ENCODE measurements around the gene PGBD4. TPM values are rescaled to one million over a fixed set of nuclear protein-coding genes. Genes with fewer than 3 reads are reported as not detected.
"Not testable (repeated sequence)": the region's sequence is repeated elsewhere in the genome, so short reads cannot be mapped to it uniquely, and the experiment has no call there.

Gene PGBD4
- total and polyA plus RNA-seq, 5 donors, result 1.5 to 2.9 (median 2.5) TPM

DNA sequence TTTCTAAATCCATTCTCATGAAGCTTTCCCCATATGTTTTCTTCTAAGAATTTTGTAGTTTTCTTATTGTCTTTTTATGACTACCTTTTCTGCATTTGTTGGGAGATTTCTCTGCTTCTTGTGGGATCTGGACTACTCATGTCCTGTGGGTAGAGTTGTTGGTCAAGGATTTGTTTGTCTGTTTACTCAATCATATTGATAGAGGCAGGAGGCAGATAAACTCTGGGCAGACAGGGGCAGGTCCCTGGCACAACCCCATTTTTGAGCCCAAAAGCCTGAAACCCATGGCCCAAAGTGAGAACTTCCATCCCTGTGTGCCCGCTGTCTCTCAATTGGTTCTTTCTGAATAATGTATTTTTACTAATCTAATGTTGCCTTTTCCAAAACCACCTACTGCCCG is 12.3 kb downstream of the PGBD4 start:
- Histone ChIP-seq H3K4me1 (ENCODE audit: control insufficient read depth, insufficient read depth, low read length) (no peaks in the 10 kb centered on the region), H3K27ac (ENCODE audit: low read length) (no peak overlapping the region), H3K27me3 (ENCODE audit: control insufficient read depth, insufficient read depth) (no peaks in the 10 kb centered on the region), H3K9me3 (ENCODE audit: control insufficient read depth, low read length) (no peaks in the 10 kb centered on the region), H3K4me3 (ENCODE audit: low read length) (no peak overlapping the region)
- no peak for ATAC-seq
- 48% methylated on average over 2 of the region's 2 CpGs for WGBS
- intact Hi-C loops (cut with DNase I), result no loop called here
- DNase-seq, result no peak

DNA sequence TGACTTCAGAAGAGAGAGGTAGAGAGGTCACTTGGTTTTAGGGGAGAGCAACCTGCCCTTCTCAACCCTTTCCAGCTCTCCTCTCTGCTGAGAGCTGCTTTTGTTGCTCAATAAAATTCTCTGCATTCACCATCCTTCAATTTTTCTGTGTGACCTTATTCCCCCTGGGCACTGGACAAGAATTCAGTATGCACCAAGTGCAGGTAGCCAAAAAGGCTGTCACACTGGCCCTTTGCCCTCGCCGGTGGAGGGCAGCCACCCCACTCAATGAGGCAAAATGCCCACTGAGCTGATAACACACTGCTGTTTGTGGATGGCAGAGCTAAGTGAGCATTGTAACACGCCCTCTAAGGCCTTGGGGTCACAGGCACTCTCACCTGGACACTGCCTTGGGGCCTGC is 12.9 kb downstream of the PGBD4 start:
- Histone ChIP-seq H3K4me1 (ENCODE audit: control insufficient read depth, insufficient read depth, low read length) (no peaks in the 10 kb centered on the region), H3K27ac (ENCODE audit: low read length) (no peak overlapping the region), H3K9me3 (ENCODE audit: control insufficient read depth, low read length) (no peaks in the 10 kb centered on the region), H3K4me3 (ENCODE audit: low read length) (no peak overlapping the region), H3K27me3 (ENCODE audit: control insufficient read depth, insufficient read depth) (no peaks in the 10 kb centered on the region)
- DNase-seq, result no peak
- intact Hi-C loops (cut with DNase I), result no loop called here
- no peak for ATAC-seq
- WGBS, result 86% methylated on average over 3 of the region's 3 CpGs

DNA sequence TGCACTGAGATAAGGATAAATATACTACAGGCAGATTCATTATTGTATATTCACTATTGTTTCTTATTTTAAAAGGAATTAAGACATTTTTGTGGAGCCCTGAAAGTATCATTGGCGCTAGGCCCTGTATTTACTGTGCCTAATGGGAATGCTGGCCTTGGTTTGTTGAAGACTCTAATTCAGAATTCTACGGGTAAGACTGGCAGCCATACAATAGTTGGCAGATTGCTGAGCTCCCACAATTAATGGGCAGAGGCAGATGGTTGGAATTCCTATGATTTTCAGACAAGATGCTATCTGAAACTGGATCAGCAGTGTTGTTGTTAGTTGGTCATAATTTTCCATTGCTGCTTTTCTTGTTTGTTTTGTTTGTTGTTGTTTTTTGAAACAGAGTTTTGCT is 14.7 kb downstream of the PGBD4 start:
- DNase-seq (no peak), ATAC-seq (no peak)
- no peaks in the 10 kb centered on the region for H3K4me1 ChIP-seq (ENCODE audit: control insufficient read depth, insufficient read depth, low read length)
- no peak overlapping the region for H3K4me3 ChIP-seq (ENCODE audit: low read length)
- no peaks in the 10 kb centered on the region for H3K9me3 ChIP-seq (ENCODE audit: control insufficient read depth, low read length)
- H3K27me3 ChIP-seq (ENCODE audit: control insufficient read depth, insufficient read depth), result no peaks in the 10 kb centered on the region
- 81% methylated on average over 2 of the region's 2 CpGs for WGBS
- H3K27ac ChIP-seq (ENCODE audit: low read length), result no peak overlapping the region
- intact Hi-C loops (cut with DNase I), result no loop called here

DNA sequence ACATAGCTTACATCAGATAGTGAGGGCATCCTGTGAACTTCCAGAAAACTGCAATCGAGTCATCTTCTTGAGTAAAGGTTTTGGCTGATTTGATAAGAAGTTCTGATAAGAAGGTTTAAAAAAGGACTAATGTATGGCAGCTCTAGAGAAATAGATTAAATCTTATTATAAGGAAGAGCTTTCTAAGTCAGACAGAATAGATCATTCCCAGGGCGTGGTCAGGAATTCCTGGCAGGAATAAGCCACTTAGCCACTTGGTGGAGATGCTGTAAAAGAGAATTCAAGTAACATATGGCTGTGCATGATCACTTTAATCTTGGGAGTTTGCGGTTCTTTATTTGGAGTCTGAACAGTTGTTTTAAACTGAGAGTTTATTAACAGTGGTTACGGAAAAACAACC is 17.4 kb downstream of the PGBD4 start:
- ATAC-seq, result no peak
- H3K4me3 ChIP-seq (ENCODE audit: low read length), result no peak overlapping the region
- DNase-seq, result no peak
- WGBS, result 75% methylated on average over 4 of the region's 4 CpGs
- H3K9me3 ChIP-seq (ENCODE audit: control insufficient read depth, low read length), result no peaks in the 10 kb centered on the region
- H3K4me1 ChIP-seq (ENCODE audit: control insufficient read depth, insufficient read depth, low read length), result no peaks in the 10 kb centered on the region
- intact Hi-C loops (cut with DNase I), result no loop called here
- H3K27ac ChIP-seq (ENCODE audit: low read length), result no peak overlapping the region
- H3K27me3 ChIP-seq (ENCODE audit: control insufficient read depth, insufficient read depth), result no peaks in the 10 kb centered on the region

DNA sequence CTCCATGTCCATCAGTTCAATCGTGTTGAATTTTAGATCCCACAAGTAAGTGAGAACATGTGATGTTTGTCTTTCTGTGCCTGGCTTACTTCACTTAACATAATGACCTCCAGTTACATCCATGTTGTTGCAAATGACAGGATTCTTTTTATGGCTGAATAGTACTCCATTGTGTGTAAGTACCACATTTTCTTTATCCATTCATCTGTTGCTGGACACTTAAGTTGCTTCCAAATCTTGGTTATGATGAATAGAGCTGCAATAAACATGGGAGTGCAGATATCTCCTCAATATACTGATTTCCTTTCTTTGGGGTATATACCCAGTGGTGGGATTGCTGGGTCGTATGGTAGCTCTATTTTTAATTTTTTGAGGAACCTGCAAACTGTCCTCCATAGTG is 18.5 kb downstream of the PGBD4 start:
- H3K4me1 ChIP-seq (ENCODE audit: control insufficient read depth, insufficient read depth, low read length); H3K9me3 ChIP-seq (ENCODE audit: control insufficient read depth, low read length); ATAC-seq; DNase-seq; H3K27me3 ChIP-seq (ENCODE audit: control insufficient read depth, insufficient read depth); intact Hi-C loops (cut with DNase I); H3K4me3 ChIP-seq (ENCODE audit: low read length); H3K27ac ChIP-seq (ENCODE audit: low read length): not testable (repeated sequence)
- 70% methylated on average over 2 of the region's 2 CpGs for WGBS

DNA sequence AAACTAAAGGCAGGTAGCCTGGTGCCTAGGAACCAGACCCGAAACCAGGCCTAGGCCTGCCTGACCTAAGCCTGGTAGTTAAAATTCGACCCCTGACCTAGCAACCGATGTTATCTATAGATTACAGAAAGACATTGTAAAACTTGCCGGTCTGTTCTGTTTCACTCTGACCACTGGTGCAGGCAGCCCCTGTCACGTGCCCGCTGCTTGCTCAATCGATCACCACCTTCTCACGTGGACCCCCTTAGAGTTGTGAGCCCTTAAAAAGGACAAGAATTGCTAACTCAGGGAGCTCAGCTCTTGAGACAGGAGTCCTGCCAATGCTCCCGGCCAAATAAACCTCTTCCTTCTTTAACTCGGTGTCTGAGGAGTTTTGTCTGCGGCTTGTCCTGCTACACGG is 19.9 kb downstream of the PGBD4 start:
- H3K27me3 ChIP-seq (ENCODE audit: control insufficient read depth, insufficient read depth); H3K4me1 ChIP-seq (ENCODE audit: control insufficient read depth, insufficient read depth, low read length); H3K27ac ChIP-seq (ENCODE audit: low read length); H3K4me3 ChIP-seq (ENCODE audit: low read length); H3K9me3 ChIP-seq (ENCODE audit: control insufficient read depth, low read length); intact Hi-C loops (cut with DNase I); DNase-seq; ATAC-seq: not testable (repeated sequence)
- 82% methylated on average over 12 of the region's 12 CpGs for WGBS

DNA sequence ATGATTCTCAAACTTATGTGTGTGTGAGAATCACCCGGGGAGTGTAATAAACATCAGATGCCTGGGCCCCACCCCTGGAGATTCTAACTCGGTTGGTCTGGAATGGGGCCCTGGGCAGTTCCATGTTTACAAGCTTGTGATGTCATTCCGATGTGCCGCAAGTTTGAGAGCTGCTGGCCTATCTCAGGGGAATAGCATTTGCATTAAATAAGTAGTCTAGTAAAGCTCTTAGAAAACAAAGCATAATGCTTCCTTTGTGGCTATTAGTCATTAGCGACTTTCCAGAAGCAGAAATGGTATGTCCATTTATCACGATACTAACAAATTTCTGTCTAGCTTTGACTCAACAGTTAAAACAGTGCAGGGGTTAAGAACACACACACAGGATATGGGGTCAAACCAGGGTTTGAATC is 20.9 kb downstream of the PGBD4 start:
- no peak for ATAC-seq
- intact Hi-C loops (cut with DNase I), result no loop called here
- DNase-seq, result no peak
- WGBS, result 58% methylated on average over 6 of the region's 6 CpGs
- Histone ChIP-seq H3K4me3 (ENCODE audit: low read length) (no peak overlapping the region), H3K9me3 (ENCODE audit: control insufficient read depth, low read length) (no peaks in the 10 kb centered on the region), H3K4me1 (ENCODE audit: control insufficient read depth, insufficient read depth, low read length) (no peaks in the 10 kb centered on the region), H3K27ac (ENCODE audit: low read length) (no peak overlapping the region), H3K27me3 (ENCODE audit: control insufficient read depth, insufficient read depth) (no peaks in the 10 kb centered on the region)

DNA sequence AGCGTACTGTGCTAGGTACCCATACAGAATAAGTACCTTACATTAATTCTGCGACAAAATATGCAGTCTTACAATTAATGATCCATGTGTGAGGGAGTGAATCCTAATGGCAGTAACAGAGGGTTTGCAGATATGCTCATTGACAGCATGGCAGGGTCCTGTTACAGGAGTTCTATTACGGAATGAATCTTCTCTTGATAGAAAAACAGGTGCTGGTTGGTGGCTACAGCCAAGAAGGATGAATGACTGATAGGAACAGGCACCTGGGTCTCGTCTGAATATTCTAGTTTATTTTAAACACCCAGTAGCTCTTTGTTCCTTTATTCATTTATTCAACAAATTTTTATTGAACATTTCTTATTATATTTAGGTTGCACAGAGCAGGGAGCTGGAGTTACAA is 22.8 kb downstream of the PGBD4 start:
- 74% methylated on average over 4 of the region's 4 CpGs for WGBS
- no peak overlapping the region for H3K4me3 ChIP-seq (ENCODE audit: low read length)
- H3K27ac ChIP-seq (ENCODE audit: low read length), result no peak overlapping the region
- H3K9me3 ChIP-seq (ENCODE audit: control insufficient read depth, low read length), result no peaks in the 10 kb centered on the region
- no peak for ATAC-seq
- H3K4me1 ChIP-seq (ENCODE audit: control insufficient read depth, insufficient read depth, low read length), result no peaks in the 10 kb centered on the region
- DNase-seq, result no peak
- intact Hi-C loops (cut with DNase I), result no loop called here
- H3K27me3 ChIP-seq (ENCODE audit: control insufficient read depth, insufficient read depth), result no peaks in the 10 kb centered on the region

DNA sequence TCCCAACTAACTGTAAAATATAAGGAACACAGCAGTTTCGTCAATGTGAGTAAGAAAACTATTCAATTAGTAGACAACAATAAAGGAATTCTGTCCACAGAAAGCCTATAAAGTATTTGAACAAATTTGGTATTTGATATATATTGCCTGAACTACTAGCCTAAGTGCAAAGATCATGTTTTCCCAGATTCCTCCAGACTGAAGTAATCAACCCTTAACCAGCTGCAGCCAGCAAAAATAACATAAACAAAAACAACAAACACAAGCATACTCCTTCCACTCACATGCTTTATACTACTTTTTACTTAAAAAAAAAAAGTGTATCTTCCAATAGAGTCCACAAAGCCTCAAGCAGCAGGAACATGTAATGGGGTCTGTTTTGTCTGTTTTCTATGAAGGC is 24.1 kb downstream of the PGBD4 start:
- Histone ChIP-seq H3K4me3 (ENCODE audit: low read length) (no peak overlapping the region), H3K27me3 (ENCODE audit: control insufficient read depth, insufficient read depth) (no peaks in the 10 kb centered on the region), H3K4me1 (ENCODE audit: control insufficient read depth, insufficient read depth, low read length) (no peaks in the 10 kb centered on the region), H3K9me3 (ENCODE audit: control insufficient read depth, low read length) (no peaks in the 10 kb centered on the region), H3K27ac (ENCODE audit: low read length) (no peak overlapping the region)
- intact Hi-C loops (cut with DNase I), result no loop called here
- ATAC-seq, result no peak
- no peak for DNase-seq
- 74% methylated on average over 1 of the region's 1 CpG for WGBS

DNA sequence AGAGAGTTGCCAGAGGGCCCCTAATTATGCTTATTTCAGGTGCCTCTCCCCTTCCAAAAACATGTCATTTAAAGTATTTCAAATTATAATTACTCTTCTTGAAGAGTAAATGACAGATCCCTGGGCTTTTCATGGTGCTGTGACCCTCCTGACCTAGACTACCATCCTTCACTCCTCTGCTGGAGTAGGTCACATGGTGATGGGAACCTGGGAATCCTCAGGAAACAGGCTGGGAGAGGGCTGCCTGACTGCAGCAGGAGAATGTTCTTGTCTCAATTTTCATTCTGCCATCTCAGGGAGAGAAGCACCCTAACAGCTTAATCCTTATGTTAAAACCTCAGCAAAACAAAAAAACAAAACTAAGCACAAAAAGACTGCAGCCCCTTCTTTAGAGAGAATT is 24.6 kb downstream of the PGBD4 start:
- H3K27me3 ChIP-seq (ENCODE audit: control insufficient read depth, insufficient read depth), result no peaks in the 10 kb centered on the region
- no peak overlapping the region for H3K27ac ChIP-seq (ENCODE audit: low read length)
- no peaks in the 10 kb centered on the region for H3K4me1 ChIP-seq (ENCODE audit: control insufficient read depth, insufficient read depth, low read length)
- intact Hi-C loops (cut with DNase I), result no loop called here
- no peak for DNase-seq
- no peaks in the 10 kb centered on the region for H3K9me3 ChIP-seq (ENCODE audit: control insufficient read depth, low read length)
- no peak for ATAC-seq
- no peak overlapping the region for H3K4me3 ChIP-seq (ENCODE audit: low read length)

DNA sequence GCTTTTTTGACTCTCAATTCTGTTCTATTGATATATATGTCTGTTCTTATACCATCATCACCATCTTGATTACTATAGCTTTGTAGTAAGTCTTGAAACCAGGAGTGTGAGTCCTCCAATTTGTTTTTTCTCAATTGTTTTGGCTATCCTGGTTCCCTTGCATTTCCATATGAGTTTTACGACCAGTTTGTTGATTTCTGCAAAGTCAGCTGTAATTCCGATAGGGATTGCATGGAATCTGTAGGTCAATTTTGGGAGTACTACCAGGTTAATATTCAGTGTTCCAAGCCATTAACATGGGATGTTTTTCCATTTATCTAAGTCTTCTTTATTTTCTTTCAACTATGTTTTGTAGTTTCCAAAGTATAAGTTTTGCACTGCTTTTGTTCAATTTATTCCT is 27.0 kb downstream of the PGBD4 start:
- no peak overlapping the region for H3K27ac ChIP-seq (ENCODE audit: low read length)
- no peak for ATAC-seq
- H3K4me1 ChIP-seq (ENCODE audit: control insufficient read depth, insufficient read depth, low read length), result no peaks in the 10 kb centered on the region
- no peak overlapping the region for H3K4me3 ChIP-seq (ENCODE audit: low read length)
- H3K27me3 ChIP-seq (ENCODE audit: control insufficient read depth, insufficient read depth), result no peaks in the 10 kb centered on the region
- H3K9me3 ChIP-seq (ENCODE audit: control insufficient read depth, low read length), result no peaks in the 10 kb centered on the region
- WGBS, result 49% methylated on average over 2 of the region's 2 CpGs
- DNase-seq, result no peak
- intact Hi-C loops (cut with DNase I), result no loop called here

DNA sequence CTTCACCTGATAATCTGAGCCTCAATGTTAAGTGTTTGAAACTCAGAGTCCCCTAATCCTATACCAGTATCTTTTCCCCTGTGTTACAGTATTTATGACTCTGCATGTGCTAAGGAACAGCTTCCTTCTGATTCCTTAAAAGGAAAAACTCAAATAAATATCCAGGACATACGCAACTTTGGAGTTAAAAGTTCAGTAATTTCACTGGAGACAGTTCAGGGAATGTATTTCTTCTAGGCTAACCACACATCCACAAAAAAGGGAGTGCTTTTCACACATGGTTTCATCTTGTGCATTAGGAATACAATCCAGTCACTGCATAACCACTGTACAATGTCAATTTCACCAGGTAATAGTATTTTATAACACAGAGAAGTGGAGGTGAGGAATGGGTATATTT is 31.0 kb downstream of the PGBD4 start:
- H3K4me1 ChIP-seq (ENCODE audit: control insufficient read depth, insufficient read depth, low read length), result no peaks in the 10 kb centered on the region
- DNase-seq, result no peak
- no peaks in the 10 kb centered on the region for H3K27me3 ChIP-seq (ENCODE audit: control insufficient read depth, insufficient read depth)
- WGBS, result 94% methylated on average over 1 of the region's 1 CpG
- no peak overlapping the region for H3K4me3 ChIP-seq (ENCODE audit: low read length)
- H3K27ac ChIP-seq (ENCODE audit: low read length), result no peak overlapping the region
- intact Hi-C loops (cut with DNase I), result loop anchor here in 1 of 4 donors (10.0 kb wide), 1 partner anchor 52 kb away; no protein-coding TSS in a partner anchor
- ATAC-seq, result no peak
- H3K9me3 ChIP-seq (ENCODE audit: control insufficient read depth, low read length), result no peaks in the 10 kb centered on the region
